ENCODE measurements around the gene ANXA6. TPM values are rescaled to one million over a fixed set of nuclear protein-coding genes. Genes with fewer than 3 reads are reported as not detected.

Gene ANXA6
- total RNA-seq, 1 donor from 2014 or later, result 123 TPM

GRCh38 chr5:151105561-151105960 lies 52.0 kb downstream of the ANXA6 start:
- no peak for DNase-seq (ENCODE audit: low spot score)

GRCh38 chr5:151104795-151105194 lies 52.8 kb downstream of the ANXA6 start:
- DNase-seq (ENCODE audit: low spot score), result peak; percentile 84

- DNase-seq (ENCODE audit: low spot score), result no peak
Measured at GRCh38 chr5:151101746-151102145, 55.8 kb downstream of the ANXA6 start.

GRCh38 chr5:151101151-151101550 lies 56.4 kb downstream of the ANXA6 start:
- no peak for DNase-seq (ENCODE audit: low spot score)

- no peak for DNase-seq (ENCODE audit: low spot score)
Measured at GRCh38 chr5:151100681-151101080, 56.9 kb downstream of the ANXA6 start.

- DNase-seq (ENCODE audit: low spot score), result no peak
Measured at GRCh38 chr5:151098768-151099121, 58.8 kb downstream of the ANXA6 start.

GRCh38 chr5:151097820-151098767 lies 59.5 kb downstream of the ANXA6 start:
- no peak for DNase-seq (ENCODE audit: low spot score)

GRCh38 chr5:151097061-151097460 lies 60.5 kb downstream of the ANXA6 start:
- DNase-seq (ENCODE audit: low spot score), result no peak

GRCh38 chr5:151096001-151096373 lies 61.6 kb downstream of the ANXA6 start:
- no peak for DNase-seq (ENCODE audit: low spot score)

- no peak for DNase-seq (ENCODE audit: low spot score)
Measured at GRCh38 chr5:151095341-151096000, 62.1 kb downstream of the ANXA6 start.

- DNase-seq (ENCODE audit: low spot score), result no peak
Measured at GRCh38 chr5:151094852-151095245, 62.7 kb downstream of the ANXA6 start.

- DNase-seq (ENCODE audit: low spot score), result no peak
Measured at GRCh38 chr5:151094030-151094851, 63.3 kb downstream of the ANXA6 start.

- no peak for DNase-seq (ENCODE audit: low spot score)
Measured at GRCh38 chr5:151093476-151093889, 64.1 kb downstream of the ANXA6 start.

GRCh38 chr5:151092762-151093161 lies 64.8 kb downstream of the ANXA6 start:
- no peak for DNase-seq (ENCODE audit: low spot score)

GRCh38 chr5:151089726-151090125 lies 67.9 kb downstream of the ANXA6 start:
- no peak for DNase-seq (ENCODE audit: low spot score)

- no peak for DNase-seq (ENCODE audit: low spot score)
Measured at GRCh38 chr5:151088986-151089385, 68.6 kb downstream of the ANXA6 start.

GRCh38 chr5:151087486-151087885 lies 70.1 kb downstream of the ANXA6 start:
- DNase-seq (ENCODE audit: low spot score), result no peak

GRCh38 chr5:151086905-151087360 lies 70.6 kb downstream of the ANXA6 start:
- no peak for DNase-seq (ENCODE audit: low spot score)

GRCh38 chr5:151086192-151086869 lies 71.2 kb downstream of the ANXA6 start:
- no peak for DNase-seq (ENCODE audit: low spot score)

- DNase-seq (ENCODE audit: low spot score), result no peak
Measured at GRCh38 chr5:151085517-151086041, 72.0 kb downstream of the ANXA6 start.

- DNase-seq (ENCODE audit: low spot score), result no peak
Measured at GRCh38 chr5:151084363-151084762, 73.2 kb downstream of the ANXA6 start.
